Fibroblast of lung (primary cell): Measurements from ENCODE around the gene ZNF385B. TPM values are rescaled to one million over a fixed set of nuclear protein-coding genes. Genes with fewer than 3 reads are reported as not detected.

Source experiments
- DNase-seq, 2 donors: peaks; one replicate each; pipeline versions ENCODE4 v3.0.0 to v3.0.0-alpha.2; 2010; ENCODE audit warnings: low read depth in 2 of 2
- H2AFZ ChIP-seq: 2 replicates; pipeline ENCODE4 v1.5.1; 2012; ENCODE audit warnings: low read length, control low read depth, inconsistent platforms
- H3K27ac ChIP-seq: 2 replicates; pipeline ENCODE4 v1.5.1; 2011; ENCODE audit warnings: low read length, control low read depth; ENCODE audit not compliant: insufficient read depth
- H3K27me3 ChIP-seq: 2 replicates; pipeline ENCODE4 v1.5.1; 2011; ENCODE audit warnings: mild to moderate bottlenecking, low read length; ENCODE audit not compliant: control insufficient read depth, insufficient read depth
- H3K36me3 ChIP-seq: 2 replicates; pipeline ENCODE4 v1.5.1; 2011; ENCODE audit warnings: low read length; ENCODE audit not compliant: control insufficient read depth, insufficient read depth
- H3K4me1 ChIP-seq: 2 replicates; pipeline ENCODE4 v1.5.1; 2011; ENCODE audit warnings: low read length; ENCODE audit not compliant: control insufficient read depth, insufficient read depth; ENCODE audit errors: extremely low read depth
- H3K4me2 ChIP-seq: 2 replicates; pipeline ENCODE4 v1.5.1; 2011; ENCODE audit warnings: low read length, control low read depth; ENCODE audit not compliant: insufficient read depth; ENCODE audit errors: extremely low read depth
- H3K4me3 ChIP-seq, 4 experiments: fragments of 200-600 bp in 1 of 4; sonication (generic) in 1 of 4; replicated peaks in 1 of 4; 2 replicates each; pipeline ENCODE4 v1.5.1; 2011 to 2016; ENCODE audit warnings: low read length in 4 of 4, low read depth in 3 of 4, mild to moderate bottlenecking in 3 of 4, control low read depth in 2 of 4, inconsistent platforms in 1 of 4, mixed read lengths in 1 of 4; ENCODE audit not compliant: insufficient read depth in 1 of 4; ENCODE audit errors: control extremely low read depth in 1 of 4
- H3K79me2 ChIP-seq: 2 replicates; pipeline ENCODE4 v1.5.1; 2012; ENCODE audit warnings: mild to moderate bottlenecking, low read length, inconsistent platforms; ENCODE audit not compliant: control insufficient read depth, insufficient read depth
- H3K9ac ChIP-seq: 2 replicates; pipeline ENCODE4 v1.5.1; 2011; ENCODE audit warnings: mild to moderate bottlenecking, low read length, control low read depth; ENCODE audit not compliant: insufficient read depth
- H3K9me3 ChIP-seq: 2 replicates; pipeline ENCODE4 v1.5.1; 2012; ENCODE audit warnings: low read depth, low read length; ENCODE audit not compliant: control insufficient read depth, insufficient read depth
- H4K20me1 ChIP-seq: 2 replicates; pipeline ENCODE4 v1.5.1; 2011; ENCODE audit warnings: low read length; ENCODE audit not compliant: control insufficient read depth, insufficient read depth; ENCODE audit errors: extremely low read depth
- CTCF ChIP-seq, 2 donors: IDR thresholded peaks in 1 of 2; conservative IDR thresholded peaks in 1 of 2; 1 replicate in 1 of 2; 2 replicates in 1 of 2; pipeline ENCODE4 v1.5.1; 2011 to 2012; ENCODE audit warnings: low read length in 2 of 2, control low read depth in 1 of 2, inconsistent platforms in 1 of 2, low read depth in 1 of 2, mild to moderate bottlenecking in 1 of 2
- EZH2 ChIP-seq: IDR thresholded peaks from 2 replicates; pipeline ENCODE4 v1.5.1; 2012; ENCODE audit warnings: low read length, control low read depth, mild to moderate bottlenecking; ENCODE audit errors: missing control alignments
- polyA plus RNA-seq, 2 donors: library from polyadenylated mRNA; depleted of rRNA in 1 of 2; stranded (reverse) in 1 of 2; unstranded in 1 of 2; fragments of >200 nt; gene quantifications; 2 replicates each; pipeline ENCODE4 v1.2.1, GENCODE V29; 2011 to 2012; ENCODE audit warnings: missing spikeins in 1 of 2
- total RNA-seq: library from RNA; depleted of rRNA; stranded (reverse); fragments of >200 nt; gene quantifications from 2 replicates; pipeline ENCODE4 v1.2.1, GENCODE V29; 2014

The ZNF385B gene
- total and polyA plus RNA-seq, 2 donors (not counting 1 experiment from before 2014, with no cell fraction given): 0.06 TPM; not detected in 1

- no peaks in the 10 kb centered on the region for H3K79me2 ChIP-seq
- H3K4me1 ChIP-seq: no peaks in the 10 kb centered on the region
- no peak overlapping the region for H3K9ac ChIP-seq
- H4K20me1 ChIP-seq: no peaks in the 10 kb centered on the region
- no peak for DNase-seq
- H3K9me3 ChIP-seq: no peaks in the 10 kb centered on the region
- no peak for TF ChIP-seq EZH2
- H3K36me3 ChIP-seq: no peaks in the 10 kb centered on the region
- no peak overlapping the region for H3K27ac ChIP-seq
- H3K27me3 ChIP-seq: no peaks in the 10 kb centered on the region
- no peak overlapping the region for H3K4me3 ChIP-seq
- H2AFZ ChIP-seq: no peak overlapping the region
- H3K4me2 ChIP-seq: no peak overlapping the region
Measured at GRCh38 chr2:179793238-179793637, 68.2 kb downstream of the ZNF385B start.

- TF ChIP-seq EZH2 (no peak), CTCF (conservative IDR thresholded peaks at IDR 0.05 in 1 of 2, IDR thresholded peaks at IDR 0.05 in 1 of 2; ENCODE audit: low read depth in 1 of 2, low read length in 2 of 2) (no peak)
- no peak overlapping the region for H3K4me2 ChIP-seq
Measured at GRCh38 chr2:179790235-179791217, 70.9 kb downstream of the ZNF385B start.

GRCh38 chr2:179788104-179788503 is 73.3 kb downstream of the ZNF385B start:
- no peak for DNase-seq
- no peak for TF ChIP-seq CTCF (conservative IDR thresholded peaks at IDR 0.05 in 1 of 2, IDR thresholded peaks at IDR 0.05 in 1 of 2; ENCODE audit: low read depth in 1 of 2, low read length in 2 of 2)
- no peak for TF ChIP-seq EZH2
- H3K27ac ChIP-seq: no peak overlapping the region
- no peak overlapping the region for H3K4me2 ChIP-seq
- no peak overlapping the region for H2AFZ ChIP-seq
- no peaks in the 10 kb centered on the region for H4K20me1 ChIP-seq
- no peaks in the 10 kb centered on the region for H3K4me1 ChIP-seq
- H3K27me3 ChIP-seq: no peaks in the 10 kb centered on the region
- H3K79me2 ChIP-seq: no peaks in the 10 kb centered on the region
- H3K9me3 ChIP-seq: no peaks in the 10 kb centered on the region
- H3K36me3 ChIP-seq: no peaks in the 10 kb centered on the region
- H3K9ac ChIP-seq: no peak overlapping the region
- H3K4me3 ChIP-seq: no peak overlapping the region

More at GRCh38 chr2:179790235-179791217, 70.9 kb downstream of the ZNF385B start:
- no peaks in the 10 kb centered on the region for H3K27me3 ChIP-seq
- H3K27ac ChIP-seq: no peak overlapping the region
- H3K9ac ChIP-seq: no peak overlapping the region
- H3K4me3 ChIP-seq: no peak overlapping the region
- H4K20me1 ChIP-seq: no peaks in the 10 kb centered on the region
- no peaks in the 10 kb centered on the region for H3K36me3 ChIP-seq
- H2AFZ ChIP-seq: no peak overlapping the region
- no peaks in the 10 kb centered on the region for H3K79me2 ChIP-seq
- H3K4me1 ChIP-seq: no peaks in the 10 kb centered on the region
- H3K9me3 ChIP-seq: no peaks in the 10 kb centered on the region
- DNase-seq: no peak
